ENCODE results near the gene CGREF1.

CGREF1 gene

DNA sequence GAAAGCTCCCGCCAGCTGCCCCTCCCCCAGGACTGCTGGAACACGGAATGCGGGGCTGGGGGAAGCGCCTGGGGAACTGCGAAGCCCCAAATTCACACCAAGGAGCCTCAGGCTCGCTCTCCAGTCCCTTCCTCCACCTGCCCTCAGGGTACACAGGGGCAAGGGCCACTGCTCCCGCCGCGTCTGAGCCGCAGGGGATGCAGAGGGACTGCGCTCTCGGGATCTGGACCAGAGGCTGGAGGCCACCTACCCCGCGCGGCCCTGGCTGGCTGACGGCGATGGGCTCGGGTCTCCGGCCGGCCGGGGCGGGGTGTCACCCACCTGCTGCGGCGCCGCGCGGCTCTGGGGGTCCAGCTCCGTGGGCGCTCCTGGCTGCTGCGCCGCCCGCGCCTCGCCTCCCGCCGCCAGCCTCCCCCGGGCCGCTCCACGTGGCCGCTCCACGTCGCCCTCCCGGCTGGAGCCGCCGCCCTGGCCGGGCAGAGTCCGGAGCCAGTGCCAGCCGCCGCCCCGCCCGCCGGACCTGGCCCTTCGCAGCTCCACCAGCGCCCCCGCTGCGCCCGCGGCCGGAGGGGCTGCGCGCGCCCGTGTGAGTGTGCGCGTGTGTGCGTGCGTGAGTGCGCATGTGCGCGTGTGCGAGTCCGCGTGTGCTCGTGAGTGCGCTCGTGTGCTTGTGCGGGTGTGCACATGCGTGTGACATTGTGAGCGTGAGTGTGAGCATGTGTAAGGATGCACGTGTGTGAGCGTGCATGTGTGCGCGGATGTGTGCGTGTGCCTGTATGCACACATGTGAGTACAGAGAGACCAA lies at the start of gene CGREF1:
CGREF1 (minus strand) TSS at position 604 of the 805 bp plus-strand sequence. CDS start 14,762 bp downstream, outside the sequence.
- no peak for DNase-seq

DNA sequence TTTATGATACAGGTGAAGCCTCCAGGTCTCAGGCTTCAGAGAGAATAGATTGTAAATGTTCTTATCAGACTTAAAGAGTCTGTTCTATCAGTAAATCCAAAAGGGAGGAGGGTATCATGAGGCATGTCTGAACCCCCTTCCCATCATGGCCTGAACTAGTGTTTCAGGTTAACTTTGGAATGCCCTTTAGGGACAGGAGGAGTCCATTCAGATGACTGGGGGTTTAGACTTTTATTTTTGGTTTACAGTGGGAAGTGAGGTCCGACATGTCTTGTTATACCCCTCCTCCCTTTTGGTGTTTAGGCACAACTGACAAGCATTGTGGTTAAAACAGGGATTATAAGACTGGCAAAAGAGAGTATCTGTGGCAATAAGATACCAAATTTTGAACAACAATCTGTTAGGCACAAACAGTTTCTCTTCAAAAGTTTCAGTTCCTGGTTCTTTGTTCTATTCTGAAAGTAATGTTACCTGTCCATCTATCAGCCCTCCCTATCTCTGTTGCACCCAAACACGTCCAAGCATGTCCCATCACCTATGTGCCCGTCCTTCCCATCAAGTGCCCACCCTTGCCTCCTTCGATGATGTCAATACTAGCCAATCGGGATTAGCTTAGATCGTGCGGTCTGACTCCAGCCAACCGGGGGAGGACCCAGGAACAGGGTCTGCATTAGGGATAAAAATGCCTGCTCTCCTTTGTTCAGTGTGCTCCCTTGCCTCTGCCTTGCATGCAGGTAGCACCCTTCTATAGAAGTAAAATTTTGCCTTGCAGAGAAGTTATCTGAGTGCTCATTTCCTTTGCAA lies 46.2 kb upstream of the CGREF1 start:
- no peak for DNase-seq

DNA sequence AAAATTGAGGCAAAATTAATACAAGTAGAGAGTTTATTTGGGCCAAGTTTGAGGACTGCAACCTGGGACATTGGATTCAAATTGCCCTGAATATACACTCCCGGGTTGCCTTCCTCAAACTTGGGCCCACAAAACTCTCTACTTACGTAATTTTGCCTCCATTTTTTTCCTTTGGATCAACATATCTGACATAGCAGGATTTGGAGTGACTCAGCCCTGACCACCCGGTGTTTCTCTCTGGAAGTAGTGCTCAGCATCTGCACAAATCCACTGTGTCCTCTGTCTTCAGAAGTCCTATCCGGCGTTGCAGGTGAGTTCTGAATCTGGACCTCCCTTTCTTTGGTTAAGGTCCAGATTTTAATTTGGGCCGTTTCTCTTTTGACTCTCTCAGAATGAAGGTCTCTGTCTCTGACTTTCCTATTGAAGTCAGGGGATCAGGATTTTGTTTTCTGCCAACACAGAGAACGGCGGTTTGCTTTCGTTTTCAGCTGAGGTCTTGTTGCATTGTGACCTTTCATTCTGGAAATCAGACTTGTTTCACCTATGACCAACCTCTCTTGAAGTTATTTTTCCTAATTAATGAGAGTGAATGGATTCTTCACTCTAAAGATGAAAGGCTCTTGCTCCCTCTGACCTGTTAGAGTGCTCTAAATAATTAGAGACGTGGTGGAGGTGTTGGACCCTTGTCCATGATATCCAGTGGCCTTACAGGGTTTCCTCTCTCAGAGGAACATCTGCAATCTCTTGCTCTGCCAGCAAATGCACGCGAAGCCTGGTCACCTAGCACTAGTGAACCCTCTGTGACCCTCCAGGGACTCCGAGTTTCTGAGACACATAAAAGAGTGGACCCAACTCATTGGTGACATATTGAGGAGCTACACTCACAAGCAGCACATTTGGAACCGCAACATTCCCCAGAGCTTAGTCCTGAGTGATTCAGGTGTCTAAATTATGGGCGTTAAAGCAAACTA lies 43.5 kb upstream of the CGREF1 start:
- no peak for DNase-seq

GRCh38 chr2:27160191-27160590 lies 41.3 kb upstream of the CGREF1 start:
- DNase-seq = no peak

DNA sequence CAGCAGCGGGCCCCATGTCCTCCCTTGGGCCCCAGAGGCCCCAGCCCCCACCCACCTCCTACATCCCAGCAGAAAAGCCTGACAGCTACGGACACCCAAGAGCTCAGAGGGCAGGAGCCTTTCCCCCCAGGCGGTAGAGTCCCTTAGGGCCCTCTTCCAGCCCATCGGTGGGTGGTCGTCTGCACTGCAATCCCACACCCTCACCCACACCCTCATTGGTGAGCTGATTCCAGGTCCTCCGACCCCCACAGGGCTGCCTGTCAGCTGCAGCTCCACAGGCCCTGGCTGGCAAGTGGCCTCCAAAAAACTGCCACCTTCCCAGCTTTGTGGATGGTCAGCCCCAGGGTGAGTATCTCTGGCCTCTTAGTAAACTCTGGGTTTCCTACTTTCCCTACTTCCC lies 40.3 kb upstream of the CGREF1 start:
- no peak for DNase-seq

GRCh38 chr2:27158468-27158867 lies 39.5 kb upstream of the CGREF1 start:
- DNase-seq = no peak

DNA sequence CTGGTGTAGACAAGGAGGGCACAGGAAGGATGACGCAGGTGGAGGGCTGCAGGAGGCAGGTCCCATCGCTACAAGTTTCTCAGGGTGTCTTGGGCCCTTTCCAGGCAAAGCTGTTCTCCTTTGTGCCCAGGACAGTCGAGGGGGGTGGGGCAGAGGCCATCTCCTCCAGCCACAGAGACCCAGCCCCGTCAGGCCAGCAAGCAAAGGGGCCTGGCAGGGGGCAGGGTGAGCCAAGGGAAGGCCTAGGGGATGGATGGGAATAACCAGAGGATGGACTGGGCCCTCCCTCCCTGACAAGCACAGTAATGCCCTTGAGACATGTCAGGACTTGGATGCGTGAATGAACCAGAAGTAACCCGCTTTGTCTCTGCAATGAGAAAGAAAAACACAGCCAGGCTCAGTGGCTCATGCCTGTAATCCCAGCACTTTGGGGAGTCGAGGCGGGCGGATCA lies 36.2 kb upstream of the CGREF1 start:
- DNase-seq = no peak

DNA sequence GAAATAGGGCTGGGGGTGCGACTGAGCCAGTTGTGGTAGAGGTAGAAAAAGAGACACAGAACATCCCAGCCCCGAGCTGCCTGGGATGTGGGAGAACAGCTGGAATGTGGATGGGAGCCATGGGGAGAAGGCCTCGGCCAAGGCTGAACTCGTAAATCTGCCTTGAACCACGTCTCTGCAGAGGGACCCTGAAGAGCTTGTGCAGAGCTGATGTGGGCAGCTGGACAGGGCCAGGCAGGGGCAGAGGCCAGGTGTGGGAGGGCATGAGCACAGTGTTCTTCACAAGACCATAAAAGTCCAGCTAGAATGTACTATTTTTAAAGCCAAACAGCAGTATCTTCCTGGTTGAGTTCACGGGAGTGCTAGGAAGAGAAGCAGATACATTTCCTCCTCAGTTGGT lies 35.6 kb upstream of the CGREF1 start:
- DNase-seq = no peak

DNA sequence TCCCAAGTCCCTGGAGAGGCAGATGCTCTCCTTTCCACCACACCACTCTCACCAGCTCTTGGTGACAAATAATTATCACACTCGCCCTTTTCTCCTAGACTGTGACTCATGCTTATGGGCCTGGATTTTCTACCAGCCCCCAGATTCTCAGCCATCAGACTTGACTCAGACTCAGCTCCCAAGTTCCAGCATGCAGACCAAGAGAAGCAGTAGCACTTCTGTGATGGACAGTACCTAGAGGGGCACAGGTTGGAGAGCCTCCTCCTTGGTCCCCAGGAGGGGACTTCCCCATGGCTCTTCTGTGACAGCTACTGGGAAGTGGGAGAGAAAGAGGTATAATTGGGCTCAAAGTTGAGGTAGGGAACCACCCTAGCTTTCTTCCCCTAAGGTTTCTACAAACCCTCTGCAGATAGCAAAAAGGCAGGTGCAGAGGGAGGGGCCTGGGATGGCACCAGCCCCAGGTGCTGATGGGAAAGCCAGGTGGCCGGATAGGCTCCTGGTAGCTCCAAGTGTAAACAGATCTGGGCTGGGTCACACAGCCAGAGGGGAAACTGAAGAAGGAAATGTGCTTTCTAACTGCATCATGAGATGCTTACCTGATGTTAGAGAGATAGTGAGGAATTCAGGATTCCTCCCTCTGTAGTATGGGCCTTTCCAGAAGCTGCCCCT lies 34.0 kb upstream of the CGREF1 start:
- DNase-seq = no peak

DNA sequence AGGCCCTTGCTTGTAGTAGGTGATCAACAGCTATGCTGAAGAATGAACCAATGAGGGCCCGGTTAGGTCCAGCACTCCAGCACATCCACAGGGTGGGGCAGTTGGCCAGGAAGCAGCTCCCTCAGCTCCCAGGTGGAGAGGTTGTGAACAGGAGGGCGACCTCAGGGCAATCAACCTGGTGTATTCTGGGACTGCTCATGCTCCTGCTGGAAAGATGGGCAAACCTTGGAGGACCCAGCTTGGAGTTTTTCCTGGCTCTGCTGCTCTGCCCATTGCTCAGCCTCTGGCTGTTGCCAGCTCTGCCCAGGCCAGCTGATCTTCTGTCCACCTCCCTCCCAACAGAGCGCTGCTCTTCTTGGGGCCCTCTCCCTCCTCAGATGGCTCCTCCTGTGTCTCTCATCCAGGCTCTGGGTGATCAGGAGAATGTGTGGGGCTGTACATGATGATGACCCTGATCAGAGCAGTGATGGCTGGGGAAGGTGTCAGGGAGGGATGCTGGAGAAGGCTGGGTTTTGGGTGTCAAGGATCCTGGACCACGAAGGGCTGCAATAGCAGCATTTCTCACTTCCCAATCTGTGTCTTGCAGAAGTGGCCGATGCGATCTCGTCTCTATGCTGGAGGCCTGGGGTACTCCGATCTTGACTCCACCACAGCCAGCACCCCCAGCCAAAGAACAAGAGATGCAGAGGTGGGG lies 33.3 kb upstream of the CGREF1 start:
- no peak for DNase-seq

- DNase-seq = no peak
These were observed 31.8 kb upstream of the CGREF1 start for GRCh38 chr2:27150639-27151230.

- DNase-seq = no peak
These were observed 30.9 kb upstream of the CGREF1 start for GRCh38 chr2:27149570-27150405.

- no peak for DNase-seq
These were observed 30.0 kb upstream of the CGREF1 start, which contains the start of gene TCF23 for GRCh38 chr2:27148801-27149439. Gene TCF23, plus strand, starts transcription at chr2:27149004. Its CDS starts 130 bp downstream, at chr2:27149134.

DNA sequence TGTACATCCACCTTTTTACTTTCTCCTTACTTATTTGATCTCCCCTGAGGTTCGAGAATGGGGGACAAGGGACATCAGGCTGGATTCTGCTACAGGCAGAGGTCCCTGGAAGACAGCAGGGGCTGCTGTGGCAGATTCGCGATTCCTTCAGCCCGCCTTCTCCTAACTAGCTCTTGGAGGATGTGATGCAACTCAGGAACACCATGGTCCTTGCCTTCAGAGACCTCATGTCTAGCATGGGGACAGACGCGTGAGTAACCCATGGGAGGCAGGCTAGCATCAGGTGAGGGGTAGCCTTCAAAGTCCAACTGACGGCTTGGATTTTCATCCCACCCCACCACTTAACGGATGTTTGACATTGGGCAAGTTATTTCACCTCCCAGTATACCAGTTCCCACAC lies 29.0 kb upstream of the CGREF1 start:
- DNase-seq = no peak

GRCh38 chr2:27145682-27146081 lies 26.8 kb upstream of the CGREF1 start:
- DNase-seq = no peak

DNA sequence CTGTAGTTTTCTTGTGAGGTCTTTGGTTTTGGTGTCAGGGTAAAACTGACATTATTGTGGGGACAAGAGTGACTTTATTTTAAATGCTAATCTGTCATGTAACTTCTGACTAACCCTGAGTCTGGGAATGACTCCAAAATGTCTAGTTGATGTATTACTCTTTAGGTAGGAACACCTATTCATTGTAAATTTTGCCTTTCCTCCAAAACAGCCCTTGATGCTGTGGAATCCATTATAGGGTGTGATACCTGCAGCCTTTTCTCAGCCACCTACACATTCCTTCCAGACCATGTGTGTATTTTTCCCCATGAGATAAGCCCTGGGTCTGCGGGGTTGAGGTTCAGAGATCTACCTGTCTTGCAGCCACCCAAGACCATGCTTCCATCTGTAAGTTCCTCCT lies 24.4 kb upstream of the CGREF1 start:
- no peak for DNase-seq

- DNase-seq = no peak
These were observed 20.4 kb upstream of the CGREF1 start, which contains the start of gene PRR30 for GRCh38 chr2:27139310-27139709. Gene PRR30, minus strand, starts transcription at chr2:27139410. Its CDS starts 1,081 bp downstream, at chr2:27138329.

DNA sequence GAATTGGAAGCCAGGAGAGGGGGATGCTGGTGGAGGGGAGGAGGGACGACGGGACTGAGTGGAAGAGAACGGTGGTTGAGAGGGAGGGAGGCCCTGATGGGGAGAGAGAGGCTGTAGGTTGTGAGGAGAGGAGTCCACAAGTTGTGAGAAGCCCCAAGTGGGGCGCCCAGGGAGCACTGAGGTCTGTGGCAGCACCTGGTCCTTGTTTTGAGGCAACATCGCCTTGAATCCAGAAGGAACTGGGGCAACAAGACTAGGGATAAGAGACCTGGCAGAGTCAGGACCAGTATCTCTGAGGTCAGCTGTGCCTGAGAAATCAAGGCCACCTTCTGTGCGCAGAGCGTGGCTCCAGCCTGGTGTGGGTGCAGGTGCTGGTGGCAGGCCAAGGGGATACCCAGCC lies 19.2 kb upstream of the CGREF1 start:
- no peak for DNase-seq

GRCh38 chr2:27137322-27137935 lies 18.5 kb upstream of the CGREF1 start:
- DNase-seq = no peak

All from activated CD4-positive, CD25-positive, alpha-beta regulatory T cell treated with anti-CD3 and anti-CD28 coated beads, Interleukin-2, amount 50 U/mL, for 72 hours (primary cell).